Measurements from ENCODE around the gene SDK1. TPM values are rescaled to one million over a fixed set of nuclear protein-coding genes. Genes with fewer than 3 reads are reported as not detected.

SDK1 gene
- total RNA-seq, 4 donors from 2014 or later = under 0.01 to 16.2 (median 7.2) TPM

- Histone ChIP-seq H3K4me3 (no peak overlapping the region), H3K27me3 (no peaks in the 10 kb centered on the region), H3K36me3 (no peaks in the 10 kb centered on the region), H3K9me3 (no peaks in the 10 kb centered on the region), H3K4me1 (no peaks in the 10 kb centered on the region), H3K27ac (no peak overlapping the region)
- no peak for TF ChIP-seq CTCF (IDR thresholded peaks at IDR 0.05)
- TF ChIP-seq POLR2A (IDR thresholded peaks at IDR 0.05) = no peak
- no peak for DNase-seq
- intact Hi-C loops (cut with DNase I; ENCODE audit: low total_unique reads) = no loop called here
These were observed 964.0 kb downstream of the SDK1 start for GRCh38 chr7:4265066-4265465.

DNA sequence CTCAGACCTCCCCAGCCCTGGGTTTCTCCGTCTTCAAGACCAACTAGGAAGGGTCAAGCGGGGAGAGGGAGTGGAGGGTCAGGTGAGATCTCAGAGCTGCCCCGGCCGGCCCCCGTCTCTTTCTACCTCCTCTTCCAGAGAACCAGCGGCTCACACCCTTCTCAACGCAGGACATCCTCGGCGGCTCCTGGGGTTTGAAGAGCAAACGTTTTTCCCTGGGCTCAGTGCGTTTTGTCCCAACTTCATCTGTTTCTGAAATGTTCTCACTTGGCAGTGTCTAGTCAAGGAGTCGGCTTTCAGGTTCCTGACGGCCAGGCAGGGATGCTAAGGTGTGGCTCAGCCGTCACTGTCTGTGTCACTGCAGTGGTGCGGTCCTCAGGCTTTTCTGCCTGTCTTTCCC lies 964.6 kb downstream of the SDK1 start:
- Histone ChIP-seq H3K36me3 (no peaks in the 10 kb centered on the region), H3K4me1 (no peaks in the 10 kb centered on the region), H3K4me3 (no peak overlapping the region), H3K9me3 (no peaks in the 10 kb centered on the region), H3K27me3 (no peaks in the 10 kb centered on the region), H3K27ac (no peak overlapping the region)
- intact Hi-C loops (cut with DNase I; ENCODE audit: low total_unique reads) = no loop called here
- TF ChIP-seq POLR2A (IDR thresholded peaks at IDR 0.05) = no peak
- no peak for TF ChIP-seq CTCF (IDR thresholded peaks at IDR 0.05)
- DNase-seq = no peak

DNA sequence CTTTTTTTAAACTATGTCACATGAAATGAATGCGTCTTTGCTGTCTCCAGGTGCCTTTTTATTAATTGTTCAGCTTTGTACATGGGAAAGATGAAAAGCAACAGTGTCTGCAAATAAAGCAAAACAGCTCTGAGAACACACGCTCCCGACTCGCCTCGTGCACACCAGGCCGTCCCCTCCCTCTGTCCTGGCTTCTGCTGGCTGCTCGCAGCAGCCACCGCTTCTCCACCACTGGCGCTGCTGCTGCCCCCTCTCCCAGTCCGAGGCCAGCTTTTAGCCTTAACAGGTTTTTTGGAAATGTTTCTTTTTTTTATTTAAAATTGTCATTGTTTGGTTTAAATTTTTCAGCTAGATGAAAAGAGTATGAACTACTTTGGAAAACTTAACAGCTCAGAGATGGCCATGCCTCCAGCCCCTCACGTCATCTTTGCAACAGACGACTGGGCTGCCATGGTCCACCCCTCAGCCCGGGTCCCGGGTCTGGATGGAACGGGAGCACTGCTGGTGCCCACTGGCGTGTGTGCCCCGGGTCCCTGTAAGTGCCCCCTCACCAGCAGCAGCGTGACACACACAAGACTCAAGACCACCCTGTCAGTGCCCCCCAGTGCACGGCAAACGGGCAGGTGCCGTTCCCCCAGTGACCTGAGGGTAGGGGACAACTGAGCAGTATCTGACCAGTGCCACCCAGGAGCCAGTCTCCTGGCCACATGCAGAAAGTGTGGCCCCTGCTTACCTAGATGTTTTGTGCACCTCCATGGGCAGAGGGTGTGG lies 965.4 kb downstream of the SDK1 start:
- no peak overlapping the region for H3K27ac ChIP-seq
- no peaks in the 10 kb centered on the region for H3K4me1 ChIP-seq
- H3K4me3 ChIP-seq = no peak overlapping the region
- no peaks in the 10 kb centered on the region for H3K27me3 ChIP-seq
- no peaks in the 10 kb centered on the region for H3K36me3 ChIP-seq
- no peak for DNase-seq
- intact Hi-C loops (cut with DNase I; ENCODE audit: low total_unique reads) = no loop called here
- TF ChIP-seq CTCF (IDR thresholded peaks at IDR 0.05) (no peak), POLR2A (IDR thresholded peaks at IDR 0.05) (no peak)
- no peaks in the 10 kb centered on the region for H3K9me3 ChIP-seq

- no peaks in the 10 kb centered on the region for H3K4me1 ChIP-seq
- no peaks in the 10 kb centered on the region for H3K9me3 ChIP-seq
- H3K27me3 ChIP-seq = no peaks in the 10 kb centered on the region
- intact Hi-C loops (cut with DNase I; ENCODE audit: low total_unique reads) = no loop called here
- no peak for DNase-seq
- TF ChIP-seq POLR2A (IDR thresholded peaks at IDR 0.05) = no peak
- no peak for TF ChIP-seq CTCF (IDR thresholded peaks at IDR 0.05)
- no peak overlapping the region for H3K4me3 ChIP-seq
- no peak overlapping the region for H3K27ac ChIP-seq
- H3K36me3 ChIP-seq = no peaks in the 10 kb centered on the region
These were observed 966.4 kb downstream of the SDK1 start for GRCh38 chr7:4267341-4268039.

Measured in uterus (tissue), 4 donors.